GM12875 (cell line): Measurements from ENCODE around the gene NR4A1.
A peak's percentile ranks its signal among the peaks of the same experiment; 100 is the strongest.

Source experiments
- H3K4me3 ChIP-seq: one replicate; pipeline ENCODE4 v1.5.1; 2011; ENCODE audit warnings: low read depth, low read length, control low read depth
- TF ChIP-seq, protein P1 (sequence below): IDR thresholded peaks from 2 replicates; pipeline ENCODE4 v1.5.1; 2011; ENCODE audit warnings: low read depth, mild to moderate bottlenecking, control low read depth, inconsistent platforms, low read length, moderate library complexity, borderline replicate concordance; ENCODE audit not compliant: insufficient read depth

Gene NR4A1

DNA sequence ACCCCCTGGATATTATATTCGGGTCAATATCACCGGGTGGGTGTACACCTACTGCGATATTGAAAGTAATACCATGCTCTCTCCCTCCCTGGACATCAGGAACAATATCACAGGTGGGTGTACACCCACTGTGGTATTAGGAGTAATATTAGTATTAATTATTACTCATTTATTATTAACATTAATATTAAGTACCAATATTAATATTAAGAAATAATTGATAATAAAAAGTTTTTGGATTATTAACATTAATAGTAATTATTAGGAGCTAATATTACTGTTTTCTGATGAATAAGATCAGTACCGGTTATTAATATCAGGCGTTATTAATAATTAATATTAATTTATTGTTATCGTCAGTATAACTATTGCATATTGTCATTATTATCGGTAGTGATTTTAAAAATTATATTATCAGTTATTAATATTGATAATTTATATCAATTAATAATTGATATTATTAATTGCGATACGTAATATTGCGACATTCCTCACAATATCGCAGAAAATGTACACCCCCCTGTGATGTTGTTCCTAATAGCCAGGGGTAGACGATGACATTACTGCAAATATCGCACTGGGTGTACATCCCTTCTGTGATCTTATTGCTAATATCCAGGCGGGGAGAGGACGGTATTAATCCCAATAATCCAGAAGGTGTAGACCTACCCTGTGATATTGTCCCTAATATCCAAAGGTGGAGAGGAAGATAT lies 45.2 kb downstream of the NR4A1 start:
- TF ChIP-seq, protein P1, sequence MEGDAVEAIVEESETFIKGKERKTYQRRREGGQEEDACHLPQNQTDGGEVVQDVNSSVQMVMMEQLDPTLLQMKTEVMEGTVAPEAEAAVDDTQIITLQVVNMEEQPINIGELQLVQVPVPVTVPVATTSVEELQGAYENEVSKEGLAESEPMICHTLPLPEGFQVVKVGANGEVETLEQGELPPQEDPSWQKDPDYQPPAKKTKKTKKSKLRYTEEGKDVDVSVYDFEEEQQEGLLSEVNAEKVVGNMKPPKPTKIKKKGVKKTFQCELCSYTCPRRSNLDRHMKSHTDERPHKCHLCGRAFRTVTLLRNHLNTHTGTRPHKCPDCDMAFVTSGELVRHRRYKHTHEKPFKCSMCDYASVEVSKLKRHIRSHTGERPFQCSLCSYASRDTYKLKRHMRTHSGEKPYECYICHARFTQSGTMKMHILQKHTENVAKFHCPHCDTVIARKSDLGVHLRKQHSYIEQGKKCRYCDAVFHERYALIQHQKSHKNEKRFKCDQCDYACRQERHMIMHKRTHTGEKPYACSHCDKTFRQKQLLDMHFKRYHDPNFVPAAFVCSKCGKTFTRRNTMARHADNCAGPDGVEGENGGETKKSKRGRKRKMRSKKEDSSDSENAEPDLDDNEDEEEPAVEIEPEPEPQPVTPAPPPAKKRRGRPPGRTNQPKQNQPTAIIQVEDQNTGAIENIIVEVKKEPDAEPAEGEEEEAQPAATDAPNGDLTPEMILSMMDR, result no peak
- no peak overlapping the region for H3K4me3 ChIP-seq

DNA sequence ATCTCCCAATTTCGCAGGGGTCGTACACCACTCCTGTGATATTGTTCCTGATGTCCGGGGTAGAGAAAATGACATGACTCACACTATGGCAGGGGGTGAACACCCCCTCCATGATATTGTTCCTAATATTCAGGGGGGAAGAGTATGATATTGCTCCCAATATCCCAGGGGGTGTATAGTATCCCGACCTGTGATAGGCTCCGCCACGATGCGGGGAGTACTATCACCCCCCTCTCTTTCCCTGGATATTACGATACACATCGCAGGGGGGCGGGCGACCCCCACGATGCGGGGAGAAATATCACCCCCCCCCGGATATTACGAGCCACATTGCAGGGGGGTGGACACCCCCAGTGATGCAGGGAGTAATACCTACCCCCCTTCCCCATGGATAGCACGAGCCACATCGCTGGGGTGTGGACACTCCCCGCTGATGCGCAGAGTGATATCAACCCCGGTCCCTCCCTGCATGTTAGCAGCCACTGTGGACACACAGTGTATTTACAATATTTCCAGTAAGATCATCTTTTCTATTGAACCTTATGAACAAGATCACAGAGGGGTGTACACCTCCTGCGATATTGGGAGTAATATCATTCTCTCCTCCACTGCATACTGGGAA lies 45.9 kb downstream of the NR4A1 start:
- TF ChIP-seq, protein P1, result no peak
- no peak overlapping the region for H3K4me3 ChIP-seq

DNA sequence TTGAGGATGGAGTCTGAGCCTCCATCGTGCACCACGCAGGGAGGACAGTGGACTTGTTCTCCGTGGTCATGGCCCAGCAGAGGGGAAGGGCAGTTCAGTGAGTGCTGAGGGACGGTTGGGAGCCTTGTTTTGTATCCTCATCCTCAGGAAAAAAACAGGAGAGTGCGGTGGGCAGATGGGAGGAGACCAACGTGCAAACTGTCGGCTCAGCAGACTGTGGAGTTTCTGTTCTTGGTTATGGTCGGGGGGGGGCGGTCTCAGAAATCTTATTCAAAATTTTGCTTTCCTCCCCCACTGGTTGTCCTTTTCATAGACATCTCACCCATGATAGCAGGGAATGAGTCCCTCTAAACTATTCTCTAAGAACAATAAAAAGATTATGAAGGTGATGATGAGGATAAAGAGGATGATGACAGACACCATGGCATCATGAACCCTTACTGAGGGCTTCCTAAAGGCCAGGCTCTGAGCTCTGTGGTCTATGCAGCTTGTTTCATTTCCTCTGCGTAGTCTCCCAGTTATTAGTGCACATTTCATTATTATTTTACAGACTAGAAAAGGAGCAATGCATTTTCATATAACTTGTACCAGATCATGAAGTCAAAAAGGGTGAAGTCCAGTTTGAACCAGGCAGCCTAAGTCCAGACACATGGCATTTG lies 53.3 kb downstream of the NR4A1 start:
- peak overlapping the region; percentile 5 for H3K4me3 ChIP-seq
